ENCODE measurements around the gene TTLL5. TPM values are rescaled to one million over a fixed set of nuclear protein-coding genes. Genes with fewer than 3 reads are reported as not detected.

TTLL5 gene
- total RNA-seq, 4 donors from 2014 or later = 14.2 to 27.1 (median 21.2) TPM

GRCh38 chr14:75705014-75705413 is 44.0 kb downstream of the TTLL5 start:
- no peak for DNase-seq
- intact Hi-C loops (cut with DNase I) = loop anchor here (5.0 kb wide), 1 partner anchor 277 kb away; the partner anchor contains the start of gene TGFB3
- no peak for TF ChIP-seq CTCF (IDR thresholded peaks at IDR 0.05)
- no peak overlapping the region for H3K27ac ChIP-seq
- no peak overlapping the region for H3K4me3 ChIP-seq
- H3K9me3 ChIP-seq = no peaks in the 10 kb centered on the region
- peaks cover 0 to 58% (median 8%) of the 10 kb centered on the region in 3 donors for H3K36me3 ChIP-seq
- WGBS, 2 donors = 86 to 87% methylated on average over 3 of the region's 3 CpGs
- H3K4me1 ChIP-seq = peaks cover 0 to 14% (median 0%) of the 10 kb centered on the region in 3 donors
- no peaks in the 10 kb centered on the region for H3K27me3 ChIP-seq

GRCh38 chr14:75709207-75709812 is 48.3 kb downstream of the TTLL5 start:
- intact Hi-C loops (cut with DNase I) = loop anchor here (5.0 kb wide), 1 partner anchor 273 kb away; the partner anchor contains the start of gene TGFB3
- WGBS, 2 donors = 50 to 58% methylated on average over 10 of the region's 10 CpGs

GRCh38 chr14:75711105-75711795 is 50.2 kb downstream of the TTLL5 start:
- intact Hi-C loops (cut with DNase I) = no loop called here
- TF ChIP-seq POLR2A (IDR thresholded peaks at IDR 0.05) (no peak), CTCF (IDR thresholded peaks at IDR 0.05) (peak; percentile 32 to 69 (median 56))
- H3K9me3 ChIP-seq = no peaks in the 10 kb centered on the region
- WGBS, 2 donors = 61 to 68% methylated on average over 4 of the region's 4 CpGs
- H3K27me3 ChIP-seq = no peaks in the 10 kb centered on the region
- peaks cover 6 to 31% (median 11%) of the 10 kb centered on the region in 3 donors for H3K4me1 ChIP-seq
- DNase-seq = no peak
- peaks cover 0 to 17% (median 0%) of the 10 kb centered on the region in 3 donors for H3K36me3 ChIP-seq
- no peak overlapping the region for H3K4me3 ChIP-seq
- H3K27ac ChIP-seq = peak overlapping the region; percentile 34 to 72 (median 63)

More at GRCh38 chr14:75709207-75709812, 48.3 kb downstream of the TTLL5 start:
- DNase-seq = no peak
- Histone ChIP-seq H3K9me3 (no peaks in the 10 kb centered on the region), H3K36me3 (peaks cover 0 to 22% (median 0%) of the 10 kb centered on the region in 3 donors), H3K27me3 (no peaks in the 10 kb centered on the region), H3K4me1 (peaks cover 6 to 21% (median 11%) of the 10 kb centered on the region in 3 donors), H3K4me3 (no peak overlapping the region), H3K27ac (no peak overlapping the region)
- TF ChIP-seq CTCF (IDR thresholded peaks at IDR 0.05) (peak; percentile 60 to 76 (median 70)), POLR2A (IDR thresholded peaks at IDR 0.05) (no peak)

GRCh38 chr14:75711796-75712211 is 50.8 kb downstream of the TTLL5 start:
- intact Hi-C loops (cut with DNase I) = no loop called here

More at GRCh38 chr14:75711796-75712211, 50.8 kb downstream of the TTLL5 start:
- H3K27me3 ChIP-seq = no peaks in the 10 kb centered on the region
- DNase-seq = no peak
- no peaks in the 10 kb centered on the region for H3K9me3 ChIP-seq
- peaks cover 6 to 36% (median 11%) of the 10 kb centered on the region in 3 donors for H3K4me1 ChIP-seq
- H3K4me3 ChIP-seq = no peak overlapping the region
- 20% methylated on average over 1 of the region's 4 CpGs for WGBS, 2 donors
- no peak for TF ChIP-seq CTCF (IDR thresholded peaks at IDR 0.05)
- TF ChIP-seq POLR2A (IDR thresholded peaks at IDR 0.05) = no peak
- peak overlapping the region; percentile 34 to 72 (median 63) for H3K27ac ChIP-seq
- H3K36me3 ChIP-seq = peaks cover 0 to 17% (median 0%) of the 10 kb centered on the region in 3 donors
